SK-N-SH (cell line): Measurements from ENCODE around the gene OPTC. TPM values are rescaled to one million over a fixed set of nuclear protein-coding genes. Genes with fewer than 3 reads are reported as not detected.

ENCODE experiments used
- CTCF ChIA-PET: fragments of 300-600, 350-600 bp; formaldehyde crosslinking; extraction: SDS; loops from one replicate; lab custom pipeline; 2021; lab: Yijun Ruan, JAX
- POLR2A ChIA-PET: fragments of 350-600 bp; sonication (Branson Sonifier 250); formaldehyde crosslinking; extraction: SDS; loops from one replicate; lab custom pipeline; 2020; ENCODE audit warnings: antibody characterized with exemption, inconsistent platforms; lab: Yijun Ruan, JAX
- DNase-seq: peaks from one replicate; pipeline ENCODE4 v3.0.0; 2012
- H2AFZ ChIP-seq: fragments of 200-600 bp; sonication (generic); 2 replicates; pipeline ENCODE4 v1.8.1; 2016; ENCODE audit warnings: antibody characterized with exemption, mild to moderate bottlenecking, low read depth
- H3F3A ChIP-seq: fragments of 200-600 bp; sonication (generic); replicated peaks from 2 replicates; pipeline ENCODE3; 2016; ENCODE audit warnings: antibody characterized with exemption, mild to moderate bottlenecking; ENCODE audit not compliant: insufficient read depth
- H3K27ac ChIP-seq, 2 experiments: fragments of 200-500 bp in 1 of 2; fragments of 200-600 bp in 1 of 2; sonication (Bioruptor generic) in 1 of 2; sonication (generic), shearing (Covaris generic) in 1 of 2; 2 replicates each; pipeline versions ENCODE4 v1.5.1 to v1.6.1; 2014 to 2016; ENCODE audit warnings: low read depth in 2 of 2, inconsistent platforms in 1 of 2, low read length in 1 of 2, mild to moderate bottlenecking in 1 of 2, mixed read lengths in 1 of 2
- H3K27me3 ChIP-seq: fragments of 200-600 bp; sonication (generic), shearing (Covaris generic); 2 replicates; pipeline ENCODE4 v1.6.1; 2016; ENCODE audit warnings: mixed run types; ENCODE audit not compliant: insufficient read depth
- H3K36me3 ChIP-seq, 2 experiments: fragments of 200-500 bp in 1 of 2; fragments of 200-600 bp in 1 of 2; sonication (Bioruptor generic) in 1 of 2; sonication (generic) in 1 of 2; replicated peaks in 1 of 2; 2 replicates each; pipeline versions ENCODE3 to v1.5.1; 2014 to 2016; ENCODE audit warnings: low read length in 1 of 2, mild to moderate bottlenecking in 1 of 2; ENCODE audit not compliant: insufficient read depth in 2 of 2, control insufficient read depth in 1 of 2
- H3K4me1 ChIP-seq, 2 experiments: fragments of 200-500 bp in 1 of 2; fragments of 200-600 bp in 1 of 2; sonication (Bioruptor generic) in 1 of 2; sonication (generic), shearing (Covaris generic) in 1 of 2; 2 replicates each; pipeline versions ENCODE4 v1.5.1 to v1.6.1; 2014 to 2016; ENCODE audit warnings: low read depth in 1 of 2, low read length in 1 of 2, mixed run types in 1 of 2; ENCODE audit not compliant: insufficient read depth in 2 of 2, control insufficient read depth in 1 of 2
- H3K4me2 ChIP-seq: fragments of 200-600 bp; sonication (generic), shearing (Covaris generic); 2 replicates; pipeline ENCODE4 v1.6.1; 2017; ENCODE audit warnings: mixed run types
- H3K4me3 ChIP-seq, 2 experiments: fragments of 200-500 bp in 1 of 2; fragments of 200-600 bp in 1 of 2; sonication (Bioruptor generic) in 1 of 2; sonication (generic), shearing (Covaris generic) in 1 of 2; 2 replicates each; pipeline versions ENCODE4 v1.5.1 to v1.8.1; 2014 to 2016; ENCODE audit warnings: low read depth in 2 of 2, inconsistent platforms in 1 of 2, low read length in 1 of 2, mild to moderate bottlenecking in 1 of 2, mixed read lengths in 1 of 2, moderate library complexity in 1 of 2
- H3K79me2 ChIP-seq: fragments of 200-600 bp; sonication (generic); 2 replicates; pipeline ENCODE4 v1.8.1; 2017; ENCODE audit warnings: mild to moderate bottlenecking; ENCODE audit not compliant: insufficient read depth
- H3K9ac ChIP-seq: fragments of 200-600 bp; sonication (generic); 2 replicates; pipeline ENCODE4 v1.6.1; 2017; ENCODE audit warnings: mixed run types
- H3K9me2 ChIP-seq: fragments of 200-600 bp; sonication (generic); 2 replicates; pipeline ENCODE4 v1.6.1; 2017; ENCODE audit warnings: mixed run types
- H3K9me3 ChIP-seq: fragments of 200-600 bp; sonication (generic); 2 replicates; pipeline ENCODE4 v1.6.1; 2017; ENCODE audit warnings: mixed run types, mild to moderate bottlenecking, moderate library complexity
- H4K20me1 ChIP-seq: fragments of 200-600 bp; sonication (generic); 2 replicates; pipeline ENCODE4 v1.6.1; 2017; ENCODE audit warnings: mild to moderate bottlenecking, mixed run types; ENCODE audit not compliant: insufficient read depth
- CHD2 ChIP-seq: fragments of 150-350 bp; IDR thresholded peaks from 2 replicates; pipeline ENCODE4 v1.6.1; 2018; ENCODE audit warnings: low read length; ENCODE audit not compliant: partially characterized antibody
- EP300 ChIP-seq, 2 experiments: IDR thresholded peaks; 2 replicates each; pipeline versions ENCODE4 v1.4.0 to v1.6.1; 2012; ENCODE audit warnings: borderline replicate concordance in 1 of 2, low read depth in 1 of 2, low read length in 1 of 2
- EZH2phosphoT487 ChIP-seq: fragments of 200-600 bp; sonication (generic); IDR thresholded peaks from 2 replicates; pipeline ENCODE4 v1.6.1; 2017; ENCODE audit warnings: low read depth, mixed run types, mild to moderate bottlenecking, antibody characterized with exemption, moderate library complexity, borderline replicate concordance
- FOSL2 ChIP-seq: IDR thresholded peaks from 2 replicates; pipeline ENCODE4 v1.4.0; 2012; ENCODE audit warnings: low read depth, mild to moderate bottlenecking, moderate library complexity, borderline replicate concordance
- FOXJ3 ChIP-seq: sonication (generic); formaldehyde crosslinking; IDR thresholded peaks from 2 replicates; pipeline ENCODE4 v1.5.1; 2020; ENCODE audit warnings: mild to moderate bottlenecking, missing genetic modification reagents
- FOXM1 ChIP-seq: IDR thresholded peaks from 2 replicates; pipeline ENCODE4 v1.4.0; 2012; ENCODE audit warnings: low read depth, mild to moderate bottlenecking
- JUND ChIP-seq: IDR thresholded peaks from 2 replicates; pipeline ENCODE4 v1.4.0; 2012
- PBX3 ChIP-seq: IDR thresholded peaks from 2 replicates; pipeline ENCODE4; 2012
- RCOR1 ChIP-seq: fragments of 150-350 bp; IDR thresholded peaks from 2 replicates; pipeline ENCODE4 v1.6.1; 2017; ENCODE audit warnings: antibody characterized with exemption, low read length
- REST ChIP-seq: IDR thresholded peaks from 2 replicates; pipeline ENCODE4 v1.6.1; 2012; ENCODE audit warnings: mild to moderate bottlenecking, low read depth, low read length, moderate library complexity
- RXRA ChIP-seq: IDR thresholded peaks from 2 replicates; pipeline ENCODE4 v1.4.0; 2012; ENCODE audit warnings: low read depth, mild to moderate bottlenecking, borderline replicate concordance
- SMC3 ChIP-seq: IDR thresholded peaks from 2 replicates; pipeline ENCODE4 v1.6.1; 2012; ENCODE audit warnings: low read depth, low read length, improper control_type of control experiment
- TEAD4 ChIP-seq: IDR thresholded peaks from 2 replicates; pipeline ENCODE4 v1.4.0; 2012; ENCODE audit warnings: mild to moderate bottlenecking, borderline replicate concordance; ENCODE audit not compliant: insufficient read depth
- USF2 ChIP-seq: fragments of 150-350 bp; IDR thresholded peaks from 2 replicates; pipeline ENCODE4 v1.6.1; 2017; ENCODE audit warnings: antibody characterized with exemption, low read length, low read depth, borderline replicate concordance
- WGBS: methylation state at CpG from one replicate; pipeline ENCODE4 v1.1.6; 2017; ENCODE audit warnings: low lambda C conversion rate; 5-methylcytosine and 5-hydroxymethylcytosine counted together
- polyA plus RNA-seq, 3 experiments: library from polyadenylated mRNA; depleted of rRNA; stranded (reverse); fragments of >200 nt; gene quantifications; 2 replicates each; pipeline ENCODE4 v1.2.3, GENCODE V29; 2012
- TF ChIP-seq, protein P1 (sequence below): IDR thresholded peaks from 2 replicates; pipeline ENCODE4 v1.4.0; 2012; ENCODE audit warnings: low read depth, borderline replicate concordance

Gene OPTC
- polyA plus RNA-seq, 1 of the 3 experiments (the other 2 are of a cell fraction): not detected

DNA sequence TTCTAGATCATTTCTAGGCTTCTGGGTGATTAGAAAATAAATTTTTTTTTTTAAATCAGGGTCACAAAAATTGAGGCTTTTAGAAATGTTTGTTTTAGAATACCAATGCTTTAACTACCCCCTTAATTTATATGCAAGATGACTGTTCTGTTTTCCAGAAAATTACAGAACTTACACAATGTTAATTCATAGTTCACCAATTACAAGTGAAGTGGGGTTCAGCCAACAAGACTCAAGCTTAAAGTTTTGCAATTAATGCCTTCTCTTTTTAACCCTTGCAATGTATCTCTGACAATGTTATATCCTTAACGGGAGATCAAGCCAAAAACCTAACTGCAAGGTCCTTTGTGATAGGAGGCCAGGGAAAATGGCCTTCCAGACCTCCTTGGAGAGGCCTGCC, 12.8 kb upstream of the OPTC start:
- Histone ChIP-seq H3K9me3 (no peaks in the 10 kb centered on the region), H3K27ac (peak overlapping the region; percentile 79 to 80; a peak in 3 of 4 replicates), H3K4me3 (no peak overlapping the region), H3K27me3 (no peaks in the 10 kb centered on the region), H3K79me2 (no peaks in the 10 kb centered on the region), H3K4me2 (peak overlapping the region; percentile 71), H2AFZ (peak overlapping the region; percentile 42; the same call in 1 of the 2 replicates), H3K4me1 (peaks cover 9 to 18% of the 10 kb centered on the region in 2 experiments; a peak in 2 of 4 replicates)
- POLR2A ChIA-PET: interaction anchor here (0.5 kb wide), 1 partner anchor 144 kb away, joined by 3 read pairs; no protein-coding TSS in a partner anchor
- DNase-seq: no peak
- TF ChIP-seq USF2 (no peak), RCOR1 (no peak), REST (no peak), EZH2phosphoT487 (no peak), RXRA (no peak)
- TF ChIP-seq, all 33 proteins: peak for 0
- 93% methylated on average over 1 of the region's 1 CpG for WGBS
- Histone ChIP-seq H3K9me2 (no peaks in the 10 kb centered on the region), H3K9ac (peak overlapping the region; percentile 25; the same call in 1 of the 2 replicates), H4K20me1 (no peaks in the 10 kb centered on the region), H3F3A (peaks cover 16% of the 10 kb centered on the region), H3K36me3 (no peaks in the 10 kb centered on the region)
- CTCF ChIA-PET: interaction anchor here (0.8 to 19.8 kb wide), 4 partner anchors 7 to 140 kb away, joined by 3 to 351 read pairs (median 12); no protein-coding TSS in a partner anchor

DNA sequence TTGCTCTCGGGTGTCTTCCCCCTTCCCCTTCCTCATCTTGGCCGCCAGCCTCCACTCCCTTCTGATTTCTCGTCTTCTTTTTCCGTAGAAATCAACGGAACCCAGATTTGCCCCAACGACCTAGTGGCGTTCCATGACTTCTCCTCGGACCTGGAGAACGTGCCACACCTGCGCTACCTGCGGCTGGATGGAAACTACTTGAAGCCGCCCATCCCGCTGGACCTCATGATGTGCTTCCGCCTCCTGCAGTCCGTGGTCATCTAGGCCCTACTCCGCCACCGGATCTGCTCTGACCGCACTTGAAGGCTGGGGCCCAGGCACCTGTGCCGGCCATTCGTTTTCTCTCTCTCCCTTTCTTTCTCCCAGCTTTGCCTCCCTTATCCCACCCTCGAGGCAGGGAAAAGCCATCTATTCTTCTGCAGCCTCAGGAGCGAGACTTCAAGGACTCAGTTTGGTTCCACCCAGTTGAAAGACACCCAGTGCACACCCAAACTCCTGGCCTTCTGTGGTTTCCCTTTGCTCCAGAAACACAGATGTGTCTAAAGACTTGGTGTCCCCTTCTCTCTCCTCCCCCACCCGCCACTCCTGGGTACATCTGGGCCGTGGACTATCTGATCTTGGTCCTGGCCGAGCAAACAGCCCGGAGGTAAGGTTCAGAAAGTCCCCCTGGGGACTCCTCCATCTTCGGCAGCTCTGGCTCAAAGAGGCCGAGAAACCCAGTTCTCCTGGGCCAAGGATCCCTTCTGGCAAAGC, 7.2 kb upstream of the OPTC start:
- H3K9me2 ChIP-seq: no peaks in the 10 kb centered on the region
- H3K79me2 ChIP-seq: no peaks in the 10 kb centered on the region
- peaks cover 0 to 11% of the 10 kb centered on the region in 2 experiments; a peak in 1 of 4 replicates for H3K4me1 ChIP-seq
- WGBS: 96% methylated on average over 28 of the region's 28 CpGs
- no peaks in the 10 kb centered on the region for H4K20me1 ChIP-seq
- H3K9me3 ChIP-seq: no peaks in the 10 kb centered on the region
- no peak for DNase-seq
- no peaks in the 10 kb centered on the region for H3K27me3 ChIP-seq
- H3K4me3 ChIP-seq: no peak overlapping the region; a peak in 1 of 4 replicates
- peak overlapping the region in 1 of 2 experiments; percentile 83; a peak in 2 of 4 replicates for H3K27ac ChIP-seq
- POLR2A ChIA-PET: no interaction called here
- H3K9ac ChIP-seq: no peak overlapping the region
- H2AFZ ChIP-seq: peak overlapping the region; percentile 48
- CTCF ChIA-PET: interaction anchor here (0.6 to 19.8 kb wide), 27 partner anchors 10 to 465 kb away, joined by 3 to 351 read pairs (median 8); partner anchors contain the start of gene PRELP
- H3K4me2 ChIP-seq: no peak overlapping the region
- H3K36me3 ChIP-seq: no peaks in the 10 kb centered on the region
- peaks cover 8% of the 10 kb centered on the region for H3F3A ChIP-seq
- TF ChIP-seq SMC3 (no peak), USF2 (no peak), JUND (no peak), PBX3 (no peak), FOXJ3 (no peak), CHD2 (no peak), TEAD4 (no peak), FOSL2 (no peak), FOXM1 (no peak), EP300 (IDR thresholded peaks at IDR 0.05; ENCODE audit: borderline replicate concordance in 1 of 2, low read depth in 1 of 2, low read length in 1 of 2) (no peak)
- TF ChIP-seq, protein P1, sequence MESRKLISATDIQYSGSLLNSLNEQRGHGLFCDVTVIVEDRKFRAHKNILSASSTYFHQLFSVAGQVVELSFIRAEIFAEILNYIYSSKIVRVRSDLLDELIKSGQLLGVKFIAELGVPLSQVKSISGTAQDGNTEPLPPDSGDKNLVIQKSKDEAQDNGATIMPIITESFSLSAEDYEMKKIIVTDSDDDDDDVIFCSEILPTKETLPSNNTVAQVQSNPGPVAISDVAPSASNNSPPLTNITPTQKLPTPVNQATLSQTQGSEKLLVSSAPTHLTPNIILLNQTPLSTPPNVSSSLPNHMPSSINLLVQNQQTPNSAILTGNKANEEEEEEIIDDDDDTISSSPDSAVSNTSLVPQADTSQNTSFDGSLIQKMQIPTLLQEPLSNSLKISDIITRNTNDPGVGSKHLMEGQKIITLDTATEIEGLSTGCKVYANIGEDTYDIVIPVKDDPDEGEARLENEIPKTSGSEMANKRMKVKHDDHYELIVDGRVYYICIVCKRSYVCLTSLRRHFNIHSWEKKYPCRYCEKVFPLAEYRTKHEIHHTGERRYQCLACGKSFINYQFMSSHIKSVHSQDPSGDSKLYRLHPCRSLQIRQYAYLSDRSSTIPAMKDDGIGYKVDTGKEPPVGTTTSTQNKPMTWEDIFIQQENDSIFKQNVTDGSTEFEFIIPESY: no peak
